ENCODE results near the gene TCF4.

GRCh38 chr18:55221622-55222021, 366.4 kb downstream of the TCF4 start:
- TF ChIP-seq TOX (CRISPR knock-in tag; IDR thresholded peaks at IDR 0.05; ENCODE audit: borderline replicate concordance) (no peak), ZFP3 (CRISPR knock-in tag; IDR thresholded peaks at IDR 0.05) (no peak), ZC3H10 (CRISPR knock-in tag; IDR thresholded peaks at IDR 0.05) (no peak), CSRNP3 (CRISPR knock-in tag; IDR thresholded peaks at IDR 0.05) (no peak), TCF4 (CRISPR knock-in tag; IDR thresholded peaks at IDR 0.05; ENCODE audit: borderline replicate concordance) (no peak), PATZ1 (CRISPR knock-in tag; IDR thresholded peaks at IDR 0.05; ENCODE audit: borderline replicate concordance) (no peak), PPARA (CRISPR knock-in tag; IDR thresholded peaks at IDR 0.05; ENCODE audit: borderline replicate concordance) (no peak), ZNF70 (CRISPR knock-in tag; IDR thresholded peaks at IDR 0.05) (no peak), CREB5 (CRISPR knock-in tag; IDR thresholded peaks at IDR 0.05; ENCODE audit: low read depth) (no peak)

All from SK-N-SH treated with all-trans-retinoic acid at 6 μM for 48 hours (cell line).